OCI-LY7 (cell line): Measurements from ENCODE around the gene TAS1R2.

Source experiments
- EZH2phosphoT487 ChIP-seq: fragments of 200-600 bp; sonication (generic); IDR thresholded peaks from 2 replicates; pipeline ENCODE4 v1.6.1; 2018; ENCODE audit warnings: low read depth, borderline replicate concordance, mild to moderate bottlenecking, mixed run types, antibody characterized with exemption, low read length, moderate library complexity, mixed read lengths
- TF ChIP-seq, protein P1 (sequence below): fragments of 200-600 bp; sonication (generic); conservative IDR thresholded peaks from 2 replicates; pipeline ENCODE4 v1.5.1; 2014; ENCODE audit warnings: mild to moderate bottlenecking, antibody characterized with exemption, low read length, moderate library complexity, mixed read lengths

DNA sequence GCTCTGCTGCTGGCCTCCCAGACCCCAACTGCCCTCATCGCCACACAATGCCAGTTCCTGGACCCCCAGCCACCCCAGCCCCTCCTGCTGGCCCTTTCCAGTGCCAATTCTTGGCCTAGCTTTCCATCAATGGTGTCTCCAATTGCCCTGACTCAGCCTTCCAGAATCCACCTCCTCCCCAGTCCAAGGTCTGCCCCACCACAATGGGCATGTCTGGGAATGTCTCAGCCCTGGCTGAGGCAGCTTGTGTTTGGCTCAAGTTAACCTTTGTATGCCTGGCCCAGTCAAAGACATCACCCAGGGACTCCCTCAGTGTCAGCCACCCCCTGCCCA, 26.5 kb upstream of the TAS1R2 start:
- TF ChIP-seq, protein P1, sequence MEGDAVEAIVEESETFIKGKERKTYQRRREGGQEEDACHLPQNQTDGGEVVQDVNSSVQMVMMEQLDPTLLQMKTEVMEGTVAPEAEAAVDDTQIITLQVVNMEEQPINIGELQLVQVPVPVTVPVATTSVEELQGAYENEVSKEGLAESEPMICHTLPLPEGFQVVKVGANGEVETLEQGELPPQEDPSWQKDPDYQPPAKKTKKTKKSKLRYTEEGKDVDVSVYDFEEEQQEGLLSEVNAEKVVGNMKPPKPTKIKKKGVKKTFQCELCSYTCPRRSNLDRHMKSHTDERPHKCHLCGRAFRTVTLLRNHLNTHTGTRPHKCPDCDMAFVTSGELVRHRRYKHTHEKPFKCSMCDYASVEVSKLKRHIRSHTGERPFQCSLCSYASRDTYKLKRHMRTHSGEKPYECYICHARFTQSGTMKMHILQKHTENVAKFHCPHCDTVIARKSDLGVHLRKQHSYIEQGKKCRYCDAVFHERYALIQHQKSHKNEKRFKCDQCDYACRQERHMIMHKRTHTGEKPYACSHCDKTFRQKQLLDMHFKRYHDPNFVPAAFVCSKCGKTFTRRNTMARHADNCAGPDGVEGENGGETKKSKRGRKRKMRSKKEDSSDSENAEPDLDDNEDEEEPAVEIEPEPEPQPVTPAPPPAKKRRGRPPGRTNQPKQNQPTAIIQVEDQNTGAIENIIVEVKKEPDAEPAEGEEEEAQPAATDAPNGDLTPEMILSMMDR, result no peak
- no peak for TF ChIP-seq EZH2phosphoT487
